Upper lobe of right lung (tissue), 1 donor: ENCODE results near the gene GP1BB. TPM values are rescaled to one million over a fixed set of nuclear protein-coding genes. Genes with fewer than 3 reads are reported as not detected.
A peak's percentile ranks its signal among the peaks of the same experiment; 100 is the strongest.

Experiments used
- ATAC-seq: fragments of 200-7000 bp; cut with Tn5 transposase; one replicate; pipeline ENCODE4 v1.9.1; 2020; ENCODE audit warnings: mild to moderate bottlenecking, moderate library complexity
- DNase-seq: peaks from one replicate; pipeline ENCODE4 v3.0.0-alpha.2; 2020
- H3K27ac ChIP-seq: fragments of 200-600 bp; one replicate; pipeline ENCODE4 v1.8.0; 2022
- H3K27me3 ChIP-seq: fragments of 200-600 bp; one replicate; pipeline ENCODE4 v1.8.0; 2022; ENCODE audit warnings: mild to moderate bottlenecking
- H3K36me3 ChIP-seq: fragments of 200-600 bp; one replicate; pipeline ENCODE4 v1.8.0; 2022
- H3K4me1 ChIP-seq: fragments of 200-600 bp; one replicate; pipeline ENCODE4 v1.8.0; 2022
- H3K4me3 ChIP-seq: fragments of 200-600 bp; one replicate; pipeline ENCODE4 v1.8.0; 2022; ENCODE audit warnings: mild to moderate bottlenecking
- H3K9me3 ChIP-seq: fragments of 200-600 bp; one replicate; pipeline ENCODE4 v1.8.0; 2022
- CTCF ChIP-seq: fragments of 200-600 bp; IDR thresholded peaks from one replicate; pipeline ENCODE4 v1.8.0; 2022; ENCODE audit warnings: antibody characterized with exemption
- intact Hi-C: fragments of 100-400 bp; cut with DNase I; formaldehyde crosslinking; loops from one replicate; pipeline ENCODE4 v1.11.0; 2022
- total RNA-seq: library from RNA; stranded (reverse); fragmentation: NEBNext Ultra II Directional; extraction: Animal tissue kit (Norgen Biotek cat#: 25700); gene quantifications from one replicate; pipeline ENCODE4 v1.2.1, GENCODE V29; 2021
- donor health status: DM: no; HTN: yes; CAD: no; lungs with severe emphysema.

Gene GP1BB
- total RNA-seq, 1 donor from 2014 or later: 1.3 TPM

GRCh38 chr22:19749876-19750275 is 26.5 kb downstream of the GP1BB start:
- H3K36me3 ChIP-seq: no peaks in the 10 kb centered on the region
- no peak overlapping the region for H3K27ac ChIP-seq
- H3K4me1 ChIP-seq: no peaks in the 10 kb centered on the region
- H3K27me3 ChIP-seq: peaks cover 44% of the 10 kb centered on the region
- intact Hi-C loops: no loop called here
- no peak for TF ChIP-seq CTCF
- no peaks in the 10 kb centered on the region for H3K9me3 ChIP-seq
- no peak overlapping the region for H3K4me3 ChIP-seq
- ATAC-seq: no peak
- DNase-seq: no peak

GRCh38 chr22:19750507-19751490 is 27.5 kb downstream of the GP1BB start:
- H3K27ac ChIP-seq: no peak overlapping the region
- H3K4me3 ChIP-seq: no peak overlapping the region
- TF ChIP-seq CTCF: no peak
- H3K9me3 ChIP-seq: no peaks in the 10 kb centered on the region
- intact Hi-C loops: no loop called here
- DNase-seq (no peak), ATAC-seq (peak; percentile 21)
- no peaks in the 10 kb centered on the region for H3K4me1 ChIP-seq
- peaks cover 53% of the 10 kb centered on the region for H3K27me3 ChIP-seq
- H3K36me3 ChIP-seq: no peaks in the 10 kb centered on the region

- no peak overlapping the region for H3K4me3 ChIP-seq
- H3K27ac ChIP-seq: no peak overlapping the region
- intact Hi-C loops: no loop called here
- no peak for TF ChIP-seq CTCF
- H3K27me3 ChIP-seq: peaks cover 62% of the 10 kb centered on the region
- DNase-seq (no peak), ATAC-seq (no peak)
- H3K36me3 ChIP-seq: no peaks in the 10 kb centered on the region
- H3K9me3 ChIP-seq: no peaks in the 10 kb centered on the region
- peaks cover 6% of the 10 kb centered on the region for H3K4me1 ChIP-seq
Observed at GRCh38 chr22:19751497-19752245, 28.3 kb downstream of the GP1BB start.

- H3K9me3 ChIP-seq: no peaks in the 10 kb centered on the region
- peaks cover 14% of the 10 kb centered on the region for H3K4me1 ChIP-seq
- intact Hi-C loops: no loop called here
- H3K36me3 ChIP-seq: no peaks in the 10 kb centered on the region
- peaks cover 76% of the 10 kb centered on the region for H3K27me3 ChIP-seq
- no peak overlapping the region for H3K27ac ChIP-seq
- no peak overlapping the region for H3K4me3 ChIP-seq
- no peak for DNase-seq
- no peak for ATAC-seq
- no peak for TF ChIP-seq CTCF
Observed at GRCh38 chr22:19753090-19753842, 29.9 kb downstream of the GP1BB start.

GRCh38 chr22:19753996-19754700 is 30.8 kb downstream of the GP1BB start:
- Histone ChIP-seq H3K9me3 (no peaks in the 10 kb centered on the region), H3K27ac (no peak overlapping the region), H3K27me3 (peaks cover 85% of the 10 kb centered on the region), H3K4me1 (peaks cover 14% of the 10 kb centered on the region), H3K4me3 (no peak overlapping the region), H3K36me3 (no peaks in the 10 kb centered on the region)
- intact Hi-C loops: no loop called here
- TF ChIP-seq CTCF: no peak
- ATAC-seq (no peak), DNase-seq (no peak)
